Natural killer cell treated with Interleukin-12 subunit alpha and Interleukin-12 subunit beta and Interleukin-15 and Interleukin-18, amount 100 ng/mL, for 72 hours (primary cell): ENCODE data around the gene RBM43. TPM values are rescaled to one million over a fixed set of nuclear protein-coding genes. Genes with fewer than 3 reads are reported as not detected.

ENCODE experiments used
- ATAC-seq, 2 donors: fragments of 150-1000 bp; cut with Tn5 transposase in 1 of 2; sonication (Bioruptor Pico), chemical (Tn5 transposase) in 1 of 2; 2 replicates each; pipeline ENCODE4 v1.10.0; 2021
- DNase-seq: peaks from one replicate; pipeline ENCODE4 v3.0.0; 2022; ENCODE audit warnings: low spot score
- H3K27ac Mint-ChIP-seq, 2 donors: 1 replicate in 1 of 2; 2 replicates in 1 of 2; pipeline ENCODE4 v1.8.0; 2022; ENCODE audit warnings: mixed read lengths in 2 of 2, mild to moderate bottlenecking in 1 of 2, moderate library complexity in 1 of 2
- H3K27me3 Mint-ChIP-seq, 2 donors: 1 replicate in 1 of 2; 2 replicates in 1 of 2; pipeline ENCODE4 v1.8.0; 2022; ENCODE audit warnings: mixed read lengths in 2 of 2
- H3K36me3 Mint-ChIP-seq: one replicate; pipeline ENCODE4 v1.8.0; 2022; ENCODE audit warnings: mixed read lengths
- H3K4me1 Mint-ChIP-seq, 2 donors: 1 replicate in 1 of 2; 2 replicates in 1 of 2; pipeline ENCODE4 v1.8.0; 2022; ENCODE audit warnings: low read depth in 2 of 2, mixed read lengths in 2 of 2, mild to moderate bottlenecking in 1 of 2
- H3K4me3 Mint-ChIP-seq: one replicate; pipeline ENCODE4 v1.8.0; 2022; ENCODE audit warnings: mixed read lengths
- H3K9me3 Mint-ChIP-seq: 2 replicates; pipeline ENCODE4 v1.8.0; 2022; ENCODE audit warnings: mixed read lengths
- total RNA-seq, 2 donors: library from RNA; stranded (reverse); gene quantifications; one replicate each; pipeline ENCODE4 v1.2.3, GENCODE V29; 2022

RBM43 gene
- total RNA-seq, 2 donors from 2014 or later, result 2.7 to 4.5 TPM

DNA sequence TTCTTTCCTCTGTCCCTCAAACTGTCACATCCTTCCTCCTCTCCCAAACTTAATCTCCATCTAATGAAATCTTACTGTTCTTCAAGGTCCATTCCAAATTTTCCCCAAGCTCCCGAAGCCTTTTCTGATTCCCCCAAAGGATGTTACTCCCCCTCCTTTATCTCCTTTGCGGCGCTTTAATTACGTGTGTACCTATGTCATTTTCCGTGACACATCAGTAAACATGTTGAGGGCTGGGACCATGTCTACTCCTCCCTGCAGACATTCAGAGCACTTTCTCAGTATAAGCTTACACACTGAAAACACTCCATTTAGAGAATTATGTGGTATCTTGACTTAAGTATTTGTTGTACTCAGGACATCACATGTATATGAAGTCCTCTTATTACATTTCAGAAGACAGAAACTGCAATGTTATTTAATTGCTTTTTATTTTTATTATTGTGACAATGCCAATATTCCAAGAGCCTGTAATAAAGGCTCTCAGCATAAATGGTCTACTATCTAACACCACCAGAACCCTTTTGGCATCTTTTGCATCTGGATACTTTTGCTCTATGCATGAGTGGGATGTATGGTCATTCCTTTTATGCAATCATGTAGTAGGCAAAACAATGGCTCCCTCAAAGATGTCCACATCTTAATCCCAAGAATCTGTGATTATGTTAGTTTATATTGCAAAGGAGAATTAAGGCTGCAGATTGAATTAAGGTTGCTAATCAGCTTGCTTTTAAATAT lies 26.0 kb upstream of the RBM43 start:
- H3K27ac Mint-ChIP-seq, result peak overlapping the region; percentile 91 to 97
- DNase-seq (no peak), ATAC-seq (no peak)
- H3K36me3 Mint-ChIP-seq, result peaks cover 14% of the 10 kb centered on the region
- H3K9me3 Mint-ChIP-seq, result no peaks in the 10 kb centered on the region
- H3K27me3 Mint-ChIP-seq, result no peaks in the 10 kb centered on the region
- H3K4me3 Mint-ChIP-seq, result peak overlapping the region; percentile 91
- peaks cover 35 to 43% of the 10 kb centered on the region in 2 donors for H3K4me1 Mint-ChIP-seq

DNA sequence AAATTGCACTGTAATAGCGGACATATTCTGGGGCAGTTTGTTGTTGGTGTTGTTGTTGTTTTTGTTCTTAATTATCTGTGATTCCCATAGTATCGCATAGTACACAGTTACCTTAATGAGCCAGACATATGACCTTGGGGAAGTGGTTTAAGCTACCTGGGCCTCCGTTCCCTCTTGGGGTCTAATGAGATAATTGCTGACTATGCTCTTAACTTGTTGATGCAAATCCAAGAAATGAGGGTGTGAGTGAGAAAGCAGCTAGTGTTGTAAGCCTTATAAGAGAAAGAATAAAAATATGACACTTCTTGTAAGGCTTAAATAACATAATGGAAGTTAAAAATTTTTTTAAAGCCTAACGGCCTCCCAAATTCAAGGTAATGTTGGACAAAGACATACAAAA lies 20.7 kb upstream of the RBM43 start:
- no peak overlapping the region for H3K4me3 Mint-ChIP-seq
- H3K4me1 Mint-ChIP-seq, result peaks cover 19 to 27% of the 10 kb centered on the region in 2 donors
- no peak for DNase-seq
- no peaks in the 10 kb centered on the region for H3K9me3 Mint-ChIP-seq
- H3K27ac Mint-ChIP-seq, result no peak overlapping the region
- peaks cover 23% of the 10 kb centered on the region for H3K36me3 Mint-ChIP-seq
- ATAC-seq, result no peak
- no peaks in the 10 kb centered on the region for H3K27me3 Mint-ChIP-seq

DNA sequence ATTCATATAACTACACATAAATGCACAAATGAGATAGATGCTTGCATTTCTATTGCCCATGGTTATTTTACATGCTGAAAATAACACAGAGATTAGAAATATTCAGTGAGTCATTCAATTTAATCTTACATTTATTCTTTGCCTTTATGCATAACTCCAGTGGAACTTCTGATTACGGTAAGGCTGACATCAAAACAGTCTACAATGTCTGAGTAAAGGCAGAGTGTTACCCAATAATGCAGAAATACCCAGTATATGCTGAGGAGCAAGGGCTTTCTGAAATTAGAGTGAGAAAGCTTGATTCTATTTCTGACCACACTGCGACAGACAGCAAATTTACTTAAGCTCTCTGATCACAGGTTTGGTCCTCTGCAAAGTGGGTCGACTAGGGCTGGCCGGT lies 18.6 kb upstream of the RBM43 start:
- peaks cover 5 to 12% of the 10 kb centered on the region in 2 donors for H3K4me1 Mint-ChIP-seq
- no peak for ATAC-seq

DNA sequence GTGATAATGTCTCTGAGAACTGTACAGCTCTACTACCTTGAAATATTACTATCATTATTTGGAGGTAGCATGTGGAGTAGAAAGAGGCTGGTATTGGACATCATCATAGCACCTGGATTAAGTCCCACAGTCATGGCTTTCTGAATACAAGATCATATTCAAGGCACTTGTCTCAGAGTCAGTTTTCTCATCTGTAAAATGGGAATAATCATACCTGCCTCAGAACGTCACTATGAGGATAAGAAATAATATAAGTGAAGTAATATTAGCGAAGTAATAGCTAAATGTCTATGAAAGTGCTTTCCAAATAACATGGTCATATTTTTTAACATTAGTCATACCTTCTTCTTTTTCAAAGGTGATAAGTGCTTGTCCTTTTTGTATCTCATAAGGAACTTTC lies 16.8 kb upstream of the RBM43 start:
- Mint-ChIP-seq H3K36me3 (peaks cover 31% of the 10 kb centered on the region), H3K27ac (no peak overlapping the region), H3K9me3 (no peaks in the 10 kb centered on the region), H3K27me3 (no peaks in the 10 kb centered on the region), H3K4me1 (peaks cover 0 to 10% of the 10 kb centered on the region in 2 donors), H3K4me3 (no peak overlapping the region)
- no peak for ATAC-seq
- no peak for DNase-seq

More for the DNA sequence above, 18.6 kb upstream of the RBM43 start:
- Mint-ChIP-seq H3K9me3 (no peaks in the 10 kb centered on the region), H3K27ac (no peak overlapping the region), H3K27me3 (no peaks in the 10 kb centered on the region), H3K36me3 (peaks cover 33% of the 10 kb centered on the region), H3K4me3 (no peak overlapping the region)
- DNase-seq, result no peak

DNA sequence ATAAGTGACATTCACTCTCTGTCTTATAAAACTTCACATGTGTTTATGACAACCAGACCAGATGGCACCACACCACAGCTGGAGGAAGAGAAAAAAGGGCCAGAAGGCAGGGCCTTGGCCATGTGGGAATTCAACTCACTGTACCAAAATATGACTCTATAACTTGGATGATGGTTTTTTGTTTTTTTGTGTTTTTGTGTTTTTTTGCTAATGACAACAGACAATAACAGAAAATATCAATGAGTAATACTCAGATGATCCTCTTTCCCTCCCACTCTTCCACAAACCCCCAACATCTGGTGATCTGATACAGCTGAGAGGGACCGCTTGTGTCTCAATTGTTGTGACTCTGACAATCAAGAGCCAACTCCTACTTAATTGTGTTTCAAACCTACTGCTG lies 15.4 kb upstream of the RBM43 start:
- Mint-ChIP-seq H3K4me3 (no peak overlapping the region), H3K27ac (no peak overlapping the region), H3K4me1 (peaks cover 0 to 6% of the 10 kb centered on the region in 2 donors), H3K27me3 (no peaks in the 10 kb centered on the region), H3K9me3 (no peaks in the 10 kb centered on the region), H3K36me3 (peaks cover 36% of the 10 kb centered on the region)
- ATAC-seq, result no peak
- no peak for DNase-seq

DNA sequence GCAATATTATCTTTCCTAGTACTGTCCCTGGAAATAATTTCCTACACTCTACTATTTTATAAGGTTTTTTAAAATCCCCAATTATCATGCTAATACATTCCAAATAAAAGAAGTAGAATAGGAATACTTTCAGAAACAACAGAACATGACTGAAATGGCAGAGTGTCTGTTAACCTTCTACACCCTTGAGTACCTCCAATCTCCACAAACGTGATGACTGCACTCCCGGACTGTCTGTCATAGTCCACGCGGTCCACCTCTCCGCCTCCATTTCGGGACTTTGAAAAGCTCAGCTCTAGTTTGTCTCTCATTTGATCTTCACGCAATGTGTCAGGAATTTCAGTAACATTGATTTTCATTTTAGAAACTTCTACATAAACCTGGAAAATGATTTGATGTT lies 13.6 kb upstream of the RBM43 start:
- Mint-ChIP-seq H3K4me1 (peaks cover 0 to 5% of the 10 kb centered on the region in 2 donors), H3K4me3 (no peak overlapping the region), H3K36me3 (peaks cover 35% of the 10 kb centered on the region), H3K27me3 (no peaks in the 10 kb centered on the region), H3K27ac (peak overlapping the region in 1 of 2 donors; percentile 80), H3K9me3 (no peaks in the 10 kb centered on the region)
- ATAC-seq (no peak), DNase-seq (no peak)

DNA sequence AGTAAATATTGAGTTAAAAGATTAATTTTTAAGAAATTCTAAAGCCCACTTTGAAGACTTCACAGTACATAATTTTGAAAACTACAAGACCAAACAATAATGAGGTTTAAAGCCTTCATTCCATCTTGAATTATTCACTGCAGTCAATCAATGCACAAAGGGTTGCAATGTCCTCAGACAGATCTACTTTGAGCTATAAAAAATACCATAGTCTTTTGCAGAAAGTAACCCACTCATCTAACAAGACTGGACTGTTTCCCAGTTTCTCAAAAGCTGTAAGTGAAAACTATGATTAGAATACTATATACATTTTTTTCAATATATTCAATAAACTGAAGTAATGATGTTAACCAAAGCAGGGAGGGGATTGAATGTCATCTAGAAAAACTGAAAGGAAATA lies 10.2 kb upstream of the RBM43 start:
- H3K4me3 Mint-ChIP-seq, result no peak overlapping the region
- DNase-seq (no peak), ATAC-seq (no peak)
- H3K4me1 Mint-ChIP-seq, result peaks cover 0 to 7% of the 10 kb centered on the region in 2 donors
- no peak overlapping the region for H3K27ac Mint-ChIP-seq
- no peaks in the 10 kb centered on the region for H3K27me3 Mint-ChIP-seq
- H3K9me3 Mint-ChIP-seq, result no peaks in the 10 kb centered on the region
- peaks cover 33% of the 10 kb centered on the region for H3K36me3 Mint-ChIP-seq

DNA sequence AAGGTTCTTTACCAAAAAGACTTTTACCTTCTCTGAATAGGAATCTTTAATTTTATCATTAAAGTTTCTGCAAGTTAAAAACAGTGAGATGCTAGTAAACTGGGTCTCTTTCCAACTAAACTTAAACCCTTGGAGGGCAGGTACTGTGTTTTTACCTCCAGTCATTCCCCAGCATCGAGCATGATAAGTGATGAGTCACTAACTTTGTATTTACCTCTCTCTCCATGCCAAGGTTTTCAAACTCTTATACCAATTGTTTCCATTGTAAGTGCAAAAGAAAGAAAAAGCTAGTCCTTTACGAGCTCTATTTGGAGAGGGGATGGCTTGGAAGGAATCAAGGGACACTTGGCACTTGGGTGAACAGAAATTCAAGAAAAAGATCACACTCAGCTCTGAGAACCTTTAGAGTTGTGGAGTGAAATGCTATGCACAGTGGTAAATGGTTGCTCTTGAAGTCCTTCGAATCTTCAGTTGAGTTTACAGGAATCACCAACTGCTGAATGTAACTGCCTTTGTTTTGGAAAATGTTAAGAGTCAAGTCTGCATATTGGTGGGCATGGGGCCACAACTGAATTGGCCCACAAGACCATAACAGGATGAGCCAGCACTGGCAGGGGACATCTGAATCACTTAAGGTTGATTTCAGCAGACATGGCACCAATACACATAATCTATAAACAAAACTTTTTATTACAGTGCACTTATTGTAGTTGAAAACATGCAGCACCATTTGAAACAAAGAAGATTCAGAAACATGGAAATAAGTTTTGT lies 8.3 kb upstream of the RBM43 start:
- ATAC-seq, result no peak
- Mint-ChIP-seq H3K4me3 (no peak overlapping the region), H3K27ac (no peak overlapping the region), H3K4me1 (peaks cover 0 to 3% of the 10 kb centered on the region in 2 donors), H3K9me3 (no peaks in the 10 kb centered on the region), H3K36me3 (peaks cover 21% of the 10 kb centered on the region), H3K27me3 (no peaks in the 10 kb centered on the region)
- no peak for DNase-seq

DNA sequence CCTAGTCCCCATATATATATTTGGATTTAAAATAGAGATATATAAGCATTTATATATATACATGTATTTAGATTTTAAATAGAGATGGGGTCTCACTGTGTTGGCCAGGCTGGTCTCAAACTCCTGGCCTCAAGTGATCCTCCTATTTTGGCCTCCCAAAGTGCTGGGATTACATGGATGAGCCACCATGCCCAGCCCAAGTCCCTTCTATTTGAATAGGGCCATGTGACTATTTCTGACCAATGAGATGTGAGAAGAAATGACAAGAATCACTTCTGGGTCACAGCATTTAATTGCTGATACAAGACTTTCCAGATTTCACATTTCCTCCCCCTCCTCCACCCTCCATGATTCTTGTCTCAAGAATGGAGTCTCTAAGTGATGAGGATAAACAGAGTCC lies 6.4 kb upstream of the RBM43 start:
- DNase-seq (no peak), ATAC-seq (no peak)
- Mint-ChIP-seq H3K4me1 (peaks cover 5 to 9% of the 10 kb centered on the region in 2 donors), H3K9me3 (no peaks in the 10 kb centered on the region), H3K27ac (no peak overlapping the region), H3K27me3 (no peaks in the 10 kb centered on the region), H3K36me3 (peaks cover 21% of the 10 kb centered on the region), H3K4me3 (no peak overlapping the region)

DNA sequence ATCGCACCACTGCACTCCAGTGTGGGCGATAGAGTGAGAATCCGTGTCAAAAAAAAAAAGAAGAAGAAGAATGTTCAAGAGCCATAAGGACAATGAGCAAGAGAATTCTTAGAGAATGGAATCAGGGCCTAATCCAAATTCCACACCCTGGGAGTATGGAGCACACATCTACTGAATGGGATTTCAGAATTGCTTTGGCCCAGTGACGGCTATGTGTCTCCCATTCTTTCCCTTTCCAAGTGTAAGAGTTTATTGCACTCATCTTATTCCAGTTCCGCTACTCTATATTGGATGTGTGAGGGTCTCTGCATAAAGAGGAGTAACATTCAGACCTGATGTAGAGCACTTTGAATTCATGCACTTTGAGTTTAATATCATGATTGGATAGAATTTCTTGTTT lies 5.9 kb upstream of the RBM43 start:
- Mint-ChIP-seq H3K4me1 (peaks cover 5 to 12% of the 10 kb centered on the region in 2 donors), H3K9me3 (no peaks in the 10 kb centered on the region), H3K27ac (peak overlapping the region in 1 of 2 donors; percentile 19), H3K36me3 (peaks cover 16% of the 10 kb centered on the region), H3K27me3 (no peaks in the 10 kb centered on the region), H3K4me3 (no peak overlapping the region)
- ATAC-seq (no peak), DNase-seq (no peak)

DNA sequence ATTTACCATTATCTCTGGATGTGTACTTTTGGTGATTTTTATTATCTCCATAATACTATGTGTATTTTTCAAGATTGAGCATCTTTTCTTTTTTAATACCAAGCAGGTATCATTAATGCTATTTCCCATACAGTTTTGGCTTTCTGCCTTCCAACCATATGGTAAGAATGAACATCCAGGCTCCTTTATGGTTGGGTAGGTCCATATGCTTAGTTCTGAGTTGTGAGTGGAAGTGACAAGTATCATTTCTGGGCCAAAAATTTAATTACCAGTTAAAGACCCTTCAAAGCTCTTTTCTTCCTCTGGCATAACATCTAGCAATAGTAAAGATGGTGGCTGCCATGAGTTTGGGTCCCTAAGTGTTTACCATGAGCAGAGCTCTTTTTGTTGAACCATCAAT lies 4.3 kb upstream of the RBM43 start:
- no peak overlapping the region for H3K4me3 Mint-ChIP-seq
- DNase-seq (no peak), ATAC-seq (no peak)
- H3K27me3 Mint-ChIP-seq, result no peaks in the 10 kb centered on the region
- H3K4me1 Mint-ChIP-seq, result peaks cover 15 to 21% of the 10 kb centered on the region in 2 donors
- peaks cover 9% of the 10 kb centered on the region for H3K36me3 Mint-ChIP-seq
- no peak overlapping the region for H3K27ac Mint-ChIP-seq
- no peaks in the 10 kb centered on the region for H3K9me3 Mint-ChIP-seq

DNA sequence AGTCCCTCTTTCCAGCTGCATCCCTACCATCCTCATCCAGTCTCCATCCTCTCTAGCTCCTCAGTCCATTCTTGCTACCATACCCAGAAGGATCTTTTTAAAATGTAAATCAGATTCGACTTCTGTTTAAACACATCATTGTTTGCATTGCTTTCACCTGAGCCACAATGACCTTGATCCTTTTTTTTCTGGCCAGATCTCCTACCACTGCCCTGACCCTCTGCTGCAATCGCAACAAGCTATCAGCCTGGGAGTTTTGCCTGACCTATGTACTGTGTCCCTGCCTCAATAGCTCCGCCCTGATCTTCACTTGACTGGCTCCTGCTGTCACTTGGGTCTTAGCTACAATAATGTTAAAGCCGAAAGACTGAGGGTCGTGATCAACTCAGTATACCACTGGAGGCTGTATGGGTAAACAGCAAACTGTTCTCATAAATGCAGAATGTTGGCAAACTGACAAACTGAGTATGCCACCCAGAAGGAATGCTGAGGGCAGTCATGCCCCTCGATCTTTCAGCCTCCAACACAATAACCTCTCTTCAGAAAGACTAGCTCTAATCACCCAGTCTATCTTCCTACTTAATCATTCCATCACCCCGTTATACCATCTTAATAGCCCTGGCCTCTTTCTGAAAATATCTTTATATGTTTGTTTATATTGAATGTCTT lies 2.6 kb upstream of the RBM43 start:
- Mint-ChIP-seq H3K36me3 (no peaks in the 10 kb centered on the region), H3K27me3 (no peaks in the 10 kb centered on the region), H3K27ac (peak overlapping the region; percentile 13 to 63), H3K4me3 (peak overlapping the region; percentile 20), H3K4me1 (peaks cover 25 to 31% of the 10 kb centered on the region in 2 donors), H3K9me3 (no peaks in the 10 kb centered on the region)
- no peak for ATAC-seq
- DNase-seq, result no peak

DNA sequence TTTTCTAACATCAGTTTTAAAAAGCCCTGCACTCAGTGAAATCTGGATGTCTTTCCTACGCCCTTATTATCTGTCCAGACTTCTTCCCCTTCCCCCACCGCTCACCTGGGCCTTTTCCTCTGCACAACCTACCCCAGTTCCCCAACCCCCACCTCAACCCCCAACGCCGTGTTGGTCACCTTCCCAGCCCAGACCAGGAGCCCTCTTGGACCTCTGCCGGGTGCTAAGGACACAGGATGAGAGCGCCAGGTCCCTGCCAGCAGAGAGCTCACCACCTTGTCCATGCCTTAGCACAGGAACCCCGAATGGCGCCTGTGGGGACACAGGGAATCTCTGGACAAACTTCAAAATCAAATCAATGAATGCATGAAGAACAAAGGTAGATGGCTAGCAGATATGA lies 966 bp upstream of the RBM43 start:
- H3K27ac Mint-ChIP-seq, result peak overlapping the region; percentile 98 to 99
- H3K36me3 Mint-ChIP-seq, result no peaks in the 10 kb centered on the region
- H3K4me3 Mint-ChIP-seq, result peak overlapping the region; percentile 95
- no peak for DNase-seq
- H3K4me1 Mint-ChIP-seq, result peaks cover 25 to 31% of the 10 kb centered on the region in 2 donors
- H3K27me3 Mint-ChIP-seq, result no peaks in the 10 kb centered on the region
- H3K9me3 Mint-ChIP-seq, result no peaks in the 10 kb centered on the region
- no peak for ATAC-seq

DNA sequence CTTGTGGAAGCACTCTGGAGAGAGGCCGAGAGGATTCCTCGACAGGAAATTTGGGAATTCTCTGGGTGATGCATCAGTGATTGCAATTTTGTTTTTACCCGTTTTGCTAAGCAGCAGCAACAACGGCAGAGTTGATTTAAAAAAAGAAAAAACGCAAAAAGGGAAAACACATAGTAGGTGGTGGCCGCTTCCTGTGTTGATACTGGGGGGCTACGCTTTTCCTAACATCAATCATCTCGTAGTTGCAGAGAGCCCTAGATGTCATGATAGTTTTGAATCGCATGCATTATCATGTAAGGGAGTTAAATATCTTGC lies 271 bp upstream of the RBM43 start:
- Mint-ChIP-seq H3K9me3 (no peaks in the 10 kb centered on the region), H3K27me3 (no peaks in the 10 kb centered on the region), H3K4me3 (peak overlapping the region; percentile 95), H3K36me3 (no peaks in the 10 kb centered on the region), H3K4me1 (peaks cover 25 to 33% of the 10 kb centered on the region in 2 donors), H3K27ac (peak overlapping the region; percentile 98 to 99)
- no peak for DNase-seq
- ATAC-seq, result no peak
